ENCODE results near the gene PIGK.

Gene PIGK

GRCh38 chr1:77081834-77082233, 137.4 kb downstream of the PIGK start:
- no peak overlapping the region for H3K27ac ChIP-seq
- no peak for TF ChIP-seq ZFX (IDR thresholded peaks at IDR 0.05; ENCODE audit: borderline replicate concordance)
- no peak for TF ChIP-seq CTCF (IDR thresholded peaks at IDR 0.05)

- TF ChIP-seq ZFX (IDR thresholded peaks at IDR 0.05; ENCODE audit: borderline replicate concordance) (no peak), CTCF (IDR thresholded peaks at IDR 0.05) (no peak)
- no peak overlapping the region for H3K27ac ChIP-seq
These were observed 142.5 kb downstream of the PIGK start for GRCh38 chr1:77076759-77077158.

- TF ChIP-seq ZFX (IDR thresholded peaks at IDR 0.05; ENCODE audit: borderline replicate concordance) (no peak), CTCF (IDR thresholded peaks at IDR 0.05) (no peak)
- no peak overlapping the region for H3K27ac ChIP-seq
These were observed 151.2 kb downstream of the PIGK start for GRCh38 chr1:77068013-77068412.

- no peak overlapping the region for H3K27ac ChIP-seq
- TF ChIP-seq CTCF (IDR thresholded peaks at IDR 0.05) (no peak), ZFX (IDR thresholded peaks at IDR 0.05; ENCODE audit: borderline replicate concordance) (no peak)
These were observed 153.4 kb downstream of the PIGK start for GRCh38 chr1:77065693-77066342.

GRCh38 chr1:77064246-77064645, 155.0 kb downstream of the PIGK start:
- no peak overlapping the region for H3K27ac ChIP-seq
- no peak for TF ChIP-seq ZFX (IDR thresholded peaks at IDR 0.05; ENCODE audit: borderline replicate concordance)
- no peak for TF ChIP-seq CTCF (IDR thresholded peaks at IDR 0.05)

GRCh38 chr1:77063118-77063517, 156.1 kb downstream of the PIGK start:
- H3K27ac ChIP-seq: no peak overlapping the region
- TF ChIP-seq CTCF (IDR thresholded peaks at IDR 0.05): no peak

- TF ChIP-seq CTCF (IDR thresholded peaks at IDR 0.05) (no peak), ZFX (IDR thresholded peaks at IDR 0.05; ENCODE audit: borderline replicate concordance) (no peak)
- no peak overlapping the region for H3K27ac ChIP-seq
These were observed 158.1 kb downstream of the PIGK start for GRCh38 chr1:77061162-77061561.

Measured in 22Rv1 (cell line).